CD14-positive monocyte (primary cell): ENCODE results near the gene DUSP11. TPM values are rescaled to one million over a fixed set of nuclear protein-coding genes. Genes with fewer than 3 reads are reported as not detected.
A peak's percentile ranks its signal among the peaks of the same experiment; 100 is the strongest.

Experiments used
- DNase-seq, 3 donors: peaks; one replicate each; pipeline ENCODE4 v3.0.0-alpha.2; 2011 to 2022
- H2AFZ ChIP-seq: 2 replicates; pipeline ENCODE4 v1.6.0; 2012; ENCODE audit warnings: mild to moderate bottlenecking, low read depth, low read length, inconsistent platforms; ENCODE audit not compliant: insufficient read depth, poor library complexity, severe bottlenecking
- H3K27ac ChIP-seq, 2 donors: 1 replicate in 1 of 2; 2 replicates in 1 of 2; pipeline ENCODE4 v1.5.1; 2012 to 2013; ENCODE audit warnings: low read length in 2 of 2, control low read depth in 1 of 2, inconsistent platforms in 1 of 2, low read depth in 1 of 2, mild to moderate bottlenecking in 1 of 2
- H3K27me3 ChIP-seq, 2 donors: one replicate each; pipeline versions ENCODE4 v1.6.0 to v1.6.1; 2011 to 2013; ENCODE audit warnings: low read length in 2 of 2; ENCODE audit not compliant: control insufficient read depth in 2 of 2, insufficient read depth in 2 of 2
- H3K36me3 ChIP-seq, 2 donors: replicated peaks in 1 of 2; 1 replicate in 1 of 2; 2 replicates in 1 of 2; pipeline versions ENCODE4 v1.5.1 to v1.6.1; 2012 to 2013; ENCODE audit warnings: low read length in 2 of 2, control low read depth in 1 of 2, inconsistent platforms in 1 of 2, mild to moderate bottlenecking in 1 of 2; ENCODE audit not compliant: insufficient read depth in 2 of 2, control insufficient read depth in 1 of 2
- H3K4me1 ChIP-seq, 2 donors: 1 replicate in 1 of 2; 2 replicates in 1 of 2; pipeline versions ENCODE4 v1.5.1 to v1.6.1; 2012 to 2013; ENCODE audit warnings: low read length in 2 of 2, control low read depth in 1 of 2, inconsistent platforms in 1 of 2, mild to moderate bottlenecking in 1 of 2, moderate library complexity in 1 of 2; ENCODE audit not compliant: insufficient read depth in 2 of 2, control insufficient read depth in 1 of 2
- H3K4me2 ChIP-seq: replicated peaks from 2 replicates; pipeline ENCODE3; 2012; ENCODE audit warnings: low read length, moderate library complexity, mild to moderate bottlenecking; ENCODE audit not compliant: poor library complexity, severe bottlenecking; ENCODE audit errors: extremely low read depth
- H3K4me3 ChIP-seq, 3 experiments: fragments of 200-600 bp in 1 of 3; sonication (generic) in 1 of 3; replicated peaks in 1 of 3; 1 replicate in 2 of 3; 2 replicates in 1 of 3; pipeline ENCODE4 v1.5.1; 2011 to 2013; ENCODE audit warnings: low read length in 3 of 3, mild to moderate bottlenecking in 3 of 3, control low read depth in 2 of 3, low read depth in 2 of 3, inconsistent platforms in 1 of 3, moderate library complexity in 1 of 3
- H3K79me2 ChIP-seq: 2 replicates; pipeline ENCODE4 v1.6.0; 2012; ENCODE audit warnings: mild to moderate bottlenecking, control low read depth, inconsistent platforms, low read length, moderate library complexity; ENCODE audit not compliant: insufficient read depth
- H3K9ac ChIP-seq: 2 replicates; pipeline ENCODE4 v1.6.0; 2017; ENCODE audit warnings: low read length, mild to moderate bottlenecking; ENCODE audit not compliant: insufficient read depth, poor library complexity, severe bottlenecking
- H3K9me3 ChIP-seq, 2 donors: replicated peaks in 1 of 2; 1 replicate in 1 of 2; 2 replicates in 1 of 2; pipeline versions ENCODE4 v1.5.1 to v1.6.1; 2012 to 2013; ENCODE audit warnings: low read length in 2 of 2, control low read depth in 1 of 2; ENCODE audit not compliant: control insufficient read depth in 1 of 2, insufficient read depth in 1 of 2
- H4K20me1 ChIP-seq: 2 replicates; pipeline ENCODE4 v1.6.0; 2012; ENCODE audit warnings: mild to moderate bottlenecking, low read length, control low read depth, moderate library complexity; ENCODE audit not compliant: insufficient read depth
- H3K27ac Mint-ChIP-seq, 7 donors: one replicate each; pipeline ENCODE4 v1.8.0; 2020; ENCODE audit warnings: mild to moderate bottlenecking in 7 of 7, mixed read lengths in 7 of 7, moderate library complexity in 6 of 7, inconsistent platforms in 2 of 7
- H3K27me3 Mint-ChIP-seq, 3 donors: one replicate each; pipeline ENCODE4 v1.8.0; 2021 to 2022; ENCODE audit warnings: low read depth in 3 of 3, mild to moderate bottlenecking in 3 of 3, mixed read lengths in 3 of 3, moderate library complexity in 3 of 3, inconsistent platforms in 1 of 3
- H3K36me3 Mint-ChIP-seq, 2 donors: one replicate each; pipeline ENCODE4 v1.8.0; 2020; ENCODE audit warnings: mixed read lengths in 2 of 2, inconsistent platforms in 1 of 2, mild to moderate bottlenecking in 1 of 2
- H3K4me1 Mint-ChIP-seq: one replicate; pipeline ENCODE4 v1.8.0; 2020; ENCODE audit warnings: mild to moderate bottlenecking, mixed read lengths
- H3K4me3 Mint-ChIP-seq, 2 donors: one replicate each; pipeline ENCODE4 v1.8.0; 2020; ENCODE audit warnings: mild to moderate bottlenecking in 2 of 2, mixed read lengths in 2 of 2, moderate library complexity in 1 of 2
- H3K9me3 Mint-ChIP-seq, 7 donors: one replicate each; pipeline ENCODE4 v1.8.0; 2020 to 2022; ENCODE audit warnings: mixed read lengths in 7 of 7, mild to moderate bottlenecking in 6 of 7, moderate library complexity in 6 of 7, inconsistent platforms in 2 of 7
- CTCF ChIP-seq: fragments of 200-600 bp; IDR thresholded peaks from one replicate; pipeline ENCODE4 v1.8.0; 2022; ENCODE audit warnings: antibody characterized with exemption, mild to moderate bottlenecking
- WGBS: methylation state at CpG from one replicate; pipeline ENCODE4 v1.1.5; 2013; ENCODE audit warnings: missing lambda C conversion rate; ENCODE audit not compliant: insufficient coverage; 5-methylcytosine and 5-hydroxymethylcytosine counted together
- intact Hi-C, 2 donors: fragments of 100-400 bp; cut with micrococcal nuclease; formaldehyde crosslinking; loops; one replicate each; pipeline versions ENCODE4 v1.15.0 to v1.15.1; 2023
- polyA plus RNA-seq, 3 donors: library from polyadenylated mRNA; depleted of rRNA in 1 of 3; unstranded in 2 of 3; stranded (reverse) in 1 of 3; fragments of 300-500 nt in 2 of 3; fragments of >200 nt in 1 of 3; fragmentation: Illumina TruSeq in 2 of 3; gene quantifications; 1 replicate in 2 of 3; 2 replicates in 1 of 3; pipeline ENCODE4 v1.2.3, GENCODE V29; 2012 to 2021

The DUSP11 gene
- polyA plus RNA-seq, 3 donors, result 9.9 to 25.7 (median 23.1) TPM

- no peak for TF ChIP-seq CTCF
- Histone ChIP-seq H3K27me3 (no peaks in the 10 kb centered on the region), H3K79me2 (peaks cover 9% of the 10 kb centered on the region), H3K4me1 (no peaks in the 10 kb centered on the region), H3K4me2 (no peak overlapping the region), H4K20me1 (no peaks in the 10 kb centered on the region), H3K36me3 (peaks cover 75 to 93% of the 10 kb centered on the region in 2 donors), H3K4me3 (no peak overlapping the region), H3K9ac (no peak overlapping the region), H3K9me3 (no peaks in the 10 kb centered on the region), H2AFZ (no peak overlapping the region), H3K27ac (no peak overlapping the region)
- Mint-ChIP-seq H3K9me3 (peaks cover 0 to 3% (median 0%) of the 10 kb centered on the region in 7 donors), H3K36me3 (peaks cover 80 to 97% of the 10 kb centered on the region in 2 donors), H3K27ac (no peak overlapping the region), H3K27me3 (no peaks in the 10 kb centered on the region), H3K4me3 (no peak overlapping the region), H3K4me1 (peaks cover 5% of the 10 kb centered on the region)
- DNase-seq, result no peak
- intact Hi-C loops, result no loop called here
Measured at GRCh38 chr2:73772819-73773218, 7.1 kb downstream of the DUSP11 start.

DNA sequence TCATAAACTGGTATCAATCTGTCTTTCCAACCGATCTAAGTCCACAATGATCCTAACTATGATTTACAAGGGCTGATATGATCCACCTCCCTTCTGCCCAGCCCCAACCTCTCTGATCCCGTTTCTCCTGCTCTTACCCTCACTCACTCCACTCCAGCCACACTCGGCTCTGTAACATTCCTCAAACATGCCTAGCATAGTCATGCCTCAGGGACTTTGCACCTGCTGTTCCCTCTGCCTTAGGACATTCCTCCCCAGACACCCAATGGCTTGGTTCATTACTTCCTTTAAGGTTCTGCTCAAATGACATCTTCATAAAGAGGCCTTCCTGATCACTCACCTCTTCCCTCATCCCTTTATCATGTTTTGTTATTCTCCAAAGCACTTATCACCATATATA is 9.2 kb downstream of the DUSP11 start:
- H3K4me2 ChIP-seq, result no peak overlapping the region
- no peak overlapping the region for H3K9ac ChIP-seq
- no peaks in the 10 kb centered on the region for H3K27me3 Mint-ChIP-seq
- no peak overlapping the region for H3K4me3 ChIP-seq
- H3K36me3 Mint-ChIP-seq, result peaks cover 80 to 97% of the 10 kb centered on the region in 2 donors
- H3K4me1 ChIP-seq, result no peaks in the 10 kb centered on the region
- H3K4me1 Mint-ChIP-seq, result peaks cover 2% of the 10 kb centered on the region
- no peak for TF ChIP-seq CTCF
- H3K79me2 ChIP-seq, result peaks cover 6% of the 10 kb centered on the region
- H3K36me3 ChIP-seq, result peaks cover 82 to 92% of the 10 kb centered on the region in 2 donors
- H3K27ac Mint-ChIP-seq, result peak overlapping the region in 2 of 7 donors; percentile 16 to 35
- 95% methylated on average over 3 of the region's 3 CpGs for WGBS
- DNase-seq, result no peak
- no peak overlapping the region for H2AFZ ChIP-seq
- no peaks in the 10 kb centered on the region for H3K9me3 ChIP-seq
- H3K4me3 Mint-ChIP-seq, result no peak overlapping the region
- peaks cover 0 to 3% (median 0%) of the 10 kb centered on the region in 7 donors for H3K9me3 Mint-ChIP-seq
- H3K27me3 ChIP-seq, result no peaks in the 10 kb centered on the region
- intact Hi-C loops, result no loop called here
- no peak overlapping the region for H3K27ac ChIP-seq
- no peaks in the 10 kb centered on the region for H4K20me1 ChIP-seq
